GM12891 (cell line): Measurements from ENCODE around the gene CLIP1.

ENCODE experiments used
- POLR2A ChIP-seq: IDR thresholded peaks from 2 replicates; pipeline ENCODE4 v1.6.1; 2011; ENCODE audit warnings: low read depth, low read length, control low read depth
- POLR2AphosphoS5 ChIP-seq: IDR thresholded peaks from 2 replicates; pipeline ENCODE4 v1.6.1; 2011; ENCODE audit warnings: low read depth, low read length, control low read depth
- TAF1 ChIP-seq: IDR thresholded peaks from 2 replicates; pipeline ENCODE4 v1.6.1; 2011; ENCODE audit warnings: low read depth, low read length, control low read depth

GRCh38 chr12:122235741-122236140, 186.7 kb downstream of the CLIP1 start:
- TF ChIP-seq POLR2A (no peak), POLR2AphosphoS5 (no peak), TAF1 (no peak)
